Neural progenitor cell (in vitro differentiated cells): ENCODE data around the gene TMEM256.

ENCODE experiments used
- EZH2 ChIP-seq: fragments of 200-600 bp; sonication (generic); IDR thresholded peaks from 2 replicates; pipeline ENCODE4 v1.6.1; 2017; ENCODE audit warnings: antibody characterized with exemption, mild to moderate bottlenecking, moderate library complexity
- TF ChIP-seq, protein P1 (sequence below): fragments of 200-600 bp; sonication (generic); IDR thresholded peaks from 2 replicates; pipeline ENCODE4 v1.5.1; 2017; ENCODE audit warnings: antibody characterized with exemption, mild to moderate bottlenecking

DNA sequence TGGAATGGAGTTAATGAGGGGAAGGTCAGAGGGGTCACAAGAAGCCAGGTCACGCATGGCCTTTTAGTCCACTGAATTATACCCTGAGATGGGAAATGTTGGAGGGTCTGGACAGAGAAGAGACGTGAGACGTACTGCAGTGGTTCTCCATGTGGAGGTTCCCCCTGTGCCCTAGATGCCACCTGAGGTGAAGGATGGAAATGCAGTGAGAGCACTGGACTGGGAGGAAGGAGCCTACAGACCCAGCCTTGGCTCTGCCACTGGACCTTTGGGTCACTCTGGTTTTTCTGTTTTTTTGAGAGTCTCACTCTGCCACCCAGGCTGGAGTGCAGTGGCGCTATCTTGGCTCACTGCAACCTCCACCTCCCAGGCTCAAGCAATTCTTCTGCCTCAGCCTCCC lies 7.8 kb downstream of the TMEM256 start:
- TF ChIP-seq, protein P1, sequence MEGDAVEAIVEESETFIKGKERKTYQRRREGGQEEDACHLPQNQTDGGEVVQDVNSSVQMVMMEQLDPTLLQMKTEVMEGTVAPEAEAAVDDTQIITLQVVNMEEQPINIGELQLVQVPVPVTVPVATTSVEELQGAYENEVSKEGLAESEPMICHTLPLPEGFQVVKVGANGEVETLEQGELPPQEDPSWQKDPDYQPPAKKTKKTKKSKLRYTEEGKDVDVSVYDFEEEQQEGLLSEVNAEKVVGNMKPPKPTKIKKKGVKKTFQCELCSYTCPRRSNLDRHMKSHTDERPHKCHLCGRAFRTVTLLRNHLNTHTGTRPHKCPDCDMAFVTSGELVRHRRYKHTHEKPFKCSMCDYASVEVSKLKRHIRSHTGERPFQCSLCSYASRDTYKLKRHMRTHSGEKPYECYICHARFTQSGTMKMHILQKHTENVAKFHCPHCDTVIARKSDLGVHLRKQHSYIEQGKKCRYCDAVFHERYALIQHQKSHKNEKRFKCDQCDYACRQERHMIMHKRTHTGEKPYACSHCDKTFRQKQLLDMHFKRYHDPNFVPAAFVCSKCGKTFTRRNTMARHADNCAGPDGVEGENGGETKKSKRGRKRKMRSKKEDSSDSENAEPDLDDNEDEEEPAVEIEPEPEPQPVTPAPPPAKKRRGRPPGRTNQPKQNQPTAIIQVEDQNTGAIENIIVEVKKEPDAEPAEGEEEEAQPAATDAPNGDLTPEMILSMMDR = no peak
- no peak for TF ChIP-seq EZH2
